HCT116 (cell line): ENCODE measurements around the gene VSTM1. TPM values are rescaled to one million over a fixed set of nuclear protein-coding genes. Genes with fewer than 3 reads are reported as not detected.

ENCODE experiments used
- ATAC-seq: fragments of 200-7000 bp; cut with Tn5 transposase; 2 replicates; pipeline ENCODE4 v1.9.1; 2020; ENCODE audit warnings: mild to moderate bottlenecking, moderate library complexity
- BruUV-seq: library from RNA; stranded (reverse); fragments of 400-500 nt; replicated peaks from 2 replicates; lab custom pipeline; 2021; lab: Mats Ljungman, UMichigan
- CTCF ChIA-PET: fragments of 300-600 bp; sonication (Branson Sonifier 250); formaldehyde crosslinking; loops from one replicate; lab custom pipeline; 2021; ENCODE audit warnings: antibody characterized with exemption; lab: Charles Lee
- POLR2A ChIA-PET: fragments of 300-600, 350-600 bp; sonication (Branson Sonifier 250); formaldehyde crosslinking; loops from one replicate; lab custom pipeline; 2021; ENCODE audit warnings: antibody characterized with exemption; lab: Charles Lee
- RAD21 ChIA-PET, 2 experiments: fragments of 300-600 bp; sonication (Branson Sonifier 250); formaldehyde crosslinking; loops; one replicate each; lab custom pipeline; 2023; ENCODE audit warnings: low total read pairs in 2 of 2; ENCODE audit not compliant: uncharacterized antibody in 2 of 2, unreplicated experiment in 2 of 2, low non-redundant PET in 1 of 2; lab: Charles Lee
- DNase-seq: peaks from one replicate; pipeline ENCODE4 v3.0.0-alpha.2; 2010; ENCODE audit warnings: low read depth, low spot score
- H2AFZ ChIP-seq: fragments of 200-600 bp; shearing (Covaris generic), sonication (generic); 2 replicates; pipeline ENCODE4 v1.6.1; 2017; ENCODE audit warnings: low read depth, mixed run types, mixed read lengths, antibody characterized with exemption, low read length; ENCODE audit not compliant: poor library complexity, severe bottlenecking
- H3K27ac ChIP-seq: 2 replicates; pipeline ENCODE4 v1.5.1; 2012; ENCODE audit warnings: low read depth, low read length
- H3K27me3 ChIP-seq: fragments of 200-600 bp; sonication (generic); 2 replicates; pipeline ENCODE4 v1.6.1; 2016; ENCODE audit warnings: mixed run types, low read length, mixed read lengths; ENCODE audit not compliant: insufficient read depth
- H3K36me3 ChIP-seq, 2 experiments: fragments of 200-500 bp in 1 of 2; fragments of 200-600 bp in 1 of 2; sonication (Bioruptor generic) in 1 of 2; sonication (generic) in 1 of 2; 2 replicates each; pipeline versions ENCODE4 v1.5.1 to v1.6.1; 2014 to 2016; ENCODE audit warnings: low read length in 2 of 2, inconsistent platforms in 1 of 2, mixed read lengths in 1 of 2, mixed run types in 1 of 2; ENCODE audit not compliant: insufficient read depth in 2 of 2, control insufficient read depth in 1 of 2
- H3K4me1 ChIP-seq, 2 experiments: fragments of 200-600 bp in 1 of 2; sonication (generic) in 1 of 2; 2 replicates each; pipeline versions ENCODE4 v1.5.1 to v1.6.1; 2012 to 2017; ENCODE audit warnings: low read length in 2 of 2, inconsistent platforms in 1 of 2, mild to moderate bottlenecking in 1 of 2, mixed read lengths in 1 of 2, mixed run types in 1 of 2, moderate library complexity in 1 of 2; ENCODE audit not compliant: insufficient read depth in 2 of 2, control insufficient read depth in 1 of 2
- H3K4me2 ChIP-seq: fragments of 200-600 bp; sonication (generic); 2 replicates; pipeline ENCODE4 v1.6.1; 2017; ENCODE audit warnings: mixed run types, low read length, mixed read lengths
- H3K4me3 ChIP-seq, 2 experiments: fragments of 200-600 bp in 1 of 2; sonication (generic) in 1 of 2; replicated peaks in 1 of 2; 2 replicates each; pipeline ENCODE4 v1.5.1; 2011 to 2016; ENCODE audit warnings: low read length in 2 of 2, control low read depth in 1 of 2, low read depth in 1 of 2, mild to moderate bottlenecking in 1 of 2, mixed read lengths in 1 of 2, mixed run types in 1 of 2
- H3K79me2 ChIP-seq: fragments of 200-600 bp; sonication (generic); 2 replicates; pipeline ENCODE4 v1.6.1; 2017; ENCODE audit warnings: mild to moderate bottlenecking, mixed run types, low read length, moderate library complexity, mixed read lengths; ENCODE audit not compliant: insufficient read depth
- H3K9ac ChIP-seq: fragments of 200-600 bp; sonication (generic); 2 replicates; pipeline ENCODE4 v1.6.1; 2016; ENCODE audit warnings: low read length, mixed read lengths
- H3K9me2 ChIP-seq: fragments of 200-600 bp; sonication (generic), shearing (Covaris generic); 2 replicates; pipeline ENCODE4 v1.6.1; 2017; ENCODE audit warnings: mixed run types, mild to moderate bottlenecking, moderate library complexity; ENCODE audit not compliant: insufficient read depth
- H3K9me3 ChIP-seq, 2 experiments: fragments of 200-500 bp in 1 of 2; fragments of 200-600 bp in 1 of 2; sonication (Bioruptor generic) in 1 of 2; sonication (generic) in 1 of 2; 2 replicates each; pipeline ENCODE4 v1.6.1; 2014 to 2017; ENCODE audit warnings: low read length in 2 of 2, mixed read lengths in 2 of 2, inconsistent platforms in 1 of 2, low read depth in 1 of 2, mild to moderate bottlenecking in 1 of 2, mixed run types in 1 of 2, moderate library complexity in 1 of 2; ENCODE audit not compliant: control insufficient read depth in 1 of 2, insufficient read depth in 1 of 2
- H4K20me1 ChIP-seq: fragments of 200-600 bp; sonication (generic), shearing (Covaris generic); 2 replicates; pipeline ENCODE4 v1.6.1; 2017; ENCODE audit warnings: mixed run types, mild to moderate bottlenecking, moderate library complexity; ENCODE audit not compliant: insufficient read depth
- CEBPB ChIP-seq: IDR thresholded peaks from 2 replicates; pipeline ENCODE4 v1.6.1; 2012; ENCODE audit warnings: low read depth
- EGR1 ChIP-seq: IDR thresholded peaks from 2 replicates; pipeline ENCODE4 v1.6.1; 2012; ENCODE audit warnings: low read depth
- ELF1 ChIP-seq: IDR thresholded peaks from 2 replicates; pipeline ENCODE4 v1.6.1; 2012; ENCODE audit warnings: low read depth, borderline replicate concordance
- EZH2 ChIP-seq: fragments of 200-600 bp; sonication (generic); IDR thresholded peaks from 2 replicates; pipeline ENCODE4 v1.6.1; 2017; ENCODE audit warnings: antibody characterized with exemption, mixed run types
- EZH2phosphoT487 ChIP-seq: fragments of 200-600 bp; IDR thresholded peaks from 2 replicates; pipeline ENCODE4 v1.6.1; 2018; ENCODE audit warnings: antibody characterized with exemption, borderline replicate concordance
- FOSL1 ChIP-seq: IDR thresholded peaks from 2 replicates; pipeline ENCODE4 v1.6.1; 2012; ENCODE audit warnings: low read depth
- JUND ChIP-seq: IDR thresholded peaks from 2 replicates; pipeline ENCODE4 v1.6.1; 2012
- MAX ChIP-seq: IDR thresholded peaks from 2 replicates; pipeline ENCODE4 v1.6.1; 2012
- POLR2AphosphoS5 ChIP-seq: IDR thresholded peaks from 2 replicates; pipeline ENCODE4 v1.6.1; 2011; ENCODE audit warnings: mild to moderate bottlenecking, low read depth, low read length, moderate library complexity
- RAD21 ChIP-seq: IDR thresholded peaks from 2 replicates; pipeline ENCODE4 v1.6.1; 2012; ENCODE audit warnings: low read depth, mild to moderate bottlenecking
- SIN3A ChIP-seq: IDR thresholded peaks from 2 replicates; pipeline ENCODE4 v1.6.1; 2012; ENCODE audit warnings: low read depth
- SP1 ChIP-seq: IDR thresholded peaks from 2 replicates; pipeline ENCODE4 v1.6.1; 2012; ENCODE audit warnings: low read depth
- SRF ChIP-seq: IDR thresholded peaks from 2 replicates; pipeline ENCODE4 v1.6.1; 2012; ENCODE audit warnings: low read depth
- YY1 ChIP-seq: IDR thresholded peaks from 2 replicates; pipeline ENCODE4 v1.6.1; 2011; ENCODE audit warnings: low read length, low read depth, moderate library complexity, mild to moderate bottlenecking; ENCODE audit not compliant: insufficient replicate concordance; ENCODE audit errors: extremely low read depth
- ZBTB33 ChIP-seq: IDR thresholded peaks from 2 replicates; pipeline ENCODE4 v1.6.1; 2011; ENCODE audit warnings: mild to moderate bottlenecking, low read length, moderate library complexity; ENCODE audit not compliant: insufficient replicate concordance; ENCODE audit errors: extremely low read depth
- ZFX ChIP-seq: fragments of 450-650 bp; IDR thresholded peaks from 2 replicates; pipeline ENCODE4 v1.6.1; 2017
- ZNF274 ChIP-seq: fragments of 200-500 bp; sonication (Bioruptor generic); IDR thresholded peaks from 2 replicates; pipeline ENCODE4 v1.6.1; 2014; ENCODE audit warnings: mild to moderate bottlenecking, low read depth, low read length, inconsistent platforms
- intact Hi-C: fragments of 100-400 bp; cut with micrococcal nuclease; formaldehyde crosslinking; loops from 2 replicates; pipeline ENCODE4 v1.10.0; 2022
- total RNA-seq: library from RNA; stranded (reverse); gene quantifications from one replicate; pipeline ENCODE4 v1.2.1, GENCODE V29; 2021; ENCODE audit not compliant: unreplicated experiment
- TF ChIP-seq, protein P1 (sequence below): IDR thresholded peaks from 2 replicates; pipeline ENCODE4 v1.6.1; 2012; ENCODE audit warnings: low read depth
- TF ChIP-seq, protein P2 (sequence below), 3 experiments: fragments of 200-600 bp in 1 of 3; sonication (generic) in 1 of 3; IDR thresholded peaks in 2 of 3; conservative IDR thresholded peaks in 1 of 3; 2 replicates each; pipeline ENCODE4 v1.5.1; 2012 to 2017; ENCODE audit warnings: low read depth in 2 of 3, low read length in 2 of 3, antibody characterized with exemption in 1 of 3, borderline replicate concordance in 1 of 3, control low read depth in 1 of 3, mild to moderate bottlenecking in 1 of 3, mixed read lengths in 1 of 3, mixed run types in 1 of 3, moderate library complexity in 1 of 3; ENCODE audit not compliant: insufficient read depth in 1 of 3
- TF ChIP-seq, protein P3 (sequence below): IDR thresholded peaks from 2 replicates; pipeline ENCODE4 v1.6.1; 2012

Gene VSTM1
- total RNA-seq, 1 experiment from 2014 or later = not detected

DNA sequence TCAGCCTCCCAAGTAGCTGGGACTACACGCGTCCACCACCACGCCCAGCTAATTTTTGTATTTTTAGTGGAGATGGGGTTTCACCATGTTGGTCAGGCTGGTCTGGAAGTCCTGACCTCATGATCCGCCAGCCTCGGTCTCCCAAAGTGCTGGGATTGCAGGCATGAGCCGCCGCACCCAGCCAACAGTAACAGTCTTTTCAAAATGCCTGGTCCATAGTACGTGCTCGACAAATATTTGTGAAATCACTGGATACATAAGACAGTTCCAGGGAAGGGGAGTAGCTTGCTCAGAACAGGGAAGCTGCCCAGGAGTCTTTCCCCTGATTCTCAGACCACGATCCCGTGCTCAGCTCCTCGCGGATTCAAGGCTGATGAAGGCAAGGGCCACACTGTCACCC, 41.8 kb downstream of the VSTM1 start:
- ChIA-PET POLR2A (no interaction called here), RAD21 (no interaction called here), CTCF (interaction anchor here (1.1 to 2.1 kb wide), 3 partner anchors 74 to 229 kb away, joined by 3 to 7 read pairs (median 3); no protein-coding TSS in a partner anchor)
- Histone ChIP-seq H3K79me2 (no peaks in the 10 kb centered on the region), H2AFZ (no peak overlapping the region), H3K9ac (no peak overlapping the region), H3K4me1 (peaks cover 12 to 25% of the 10 kb centered on the region in 2 experiments), H3K4me2 (no peak overlapping the region), H3K36me3 (no peaks in the 10 kb centered on the region), H4K20me1 (no peaks in the 10 kb centered on the region), H3K27me3 (no peaks in the 10 kb centered on the region), H3K4me3 (no peak overlapping the region), H3K9me2 (no peaks in the 10 kb centered on the region), H3K27ac (no peak overlapping the region), H3K9me3 (no peaks in the 10 kb centered on the region)
- BruUV-seq = no TSS peak
- intact Hi-C loops = loop anchor here (5.0 kb wide), 1 partner anchor 115 kb away; the partner anchor contains the start of gene CACNG7
- DNase-seq = no peak
- TF ChIP-seq RAD21 (no peak), ELF1 (no peak), POLR2AphosphoS5 (no peak), EZH2 (no peak), ZFX (no peak), SRF (no peak), JUND (no peak), CEBPB (no peak), ZBTB33 (no peak), YY1 (no peak), EGR1 (no peak), EZH2phosphoT487 (no peak), SIN3A (no peak), MAX (no peak), ZNF274 (no peak), SP1 (no peak), FOSL1 (no peak)
- TF ChIP-seq, protein P1, sequence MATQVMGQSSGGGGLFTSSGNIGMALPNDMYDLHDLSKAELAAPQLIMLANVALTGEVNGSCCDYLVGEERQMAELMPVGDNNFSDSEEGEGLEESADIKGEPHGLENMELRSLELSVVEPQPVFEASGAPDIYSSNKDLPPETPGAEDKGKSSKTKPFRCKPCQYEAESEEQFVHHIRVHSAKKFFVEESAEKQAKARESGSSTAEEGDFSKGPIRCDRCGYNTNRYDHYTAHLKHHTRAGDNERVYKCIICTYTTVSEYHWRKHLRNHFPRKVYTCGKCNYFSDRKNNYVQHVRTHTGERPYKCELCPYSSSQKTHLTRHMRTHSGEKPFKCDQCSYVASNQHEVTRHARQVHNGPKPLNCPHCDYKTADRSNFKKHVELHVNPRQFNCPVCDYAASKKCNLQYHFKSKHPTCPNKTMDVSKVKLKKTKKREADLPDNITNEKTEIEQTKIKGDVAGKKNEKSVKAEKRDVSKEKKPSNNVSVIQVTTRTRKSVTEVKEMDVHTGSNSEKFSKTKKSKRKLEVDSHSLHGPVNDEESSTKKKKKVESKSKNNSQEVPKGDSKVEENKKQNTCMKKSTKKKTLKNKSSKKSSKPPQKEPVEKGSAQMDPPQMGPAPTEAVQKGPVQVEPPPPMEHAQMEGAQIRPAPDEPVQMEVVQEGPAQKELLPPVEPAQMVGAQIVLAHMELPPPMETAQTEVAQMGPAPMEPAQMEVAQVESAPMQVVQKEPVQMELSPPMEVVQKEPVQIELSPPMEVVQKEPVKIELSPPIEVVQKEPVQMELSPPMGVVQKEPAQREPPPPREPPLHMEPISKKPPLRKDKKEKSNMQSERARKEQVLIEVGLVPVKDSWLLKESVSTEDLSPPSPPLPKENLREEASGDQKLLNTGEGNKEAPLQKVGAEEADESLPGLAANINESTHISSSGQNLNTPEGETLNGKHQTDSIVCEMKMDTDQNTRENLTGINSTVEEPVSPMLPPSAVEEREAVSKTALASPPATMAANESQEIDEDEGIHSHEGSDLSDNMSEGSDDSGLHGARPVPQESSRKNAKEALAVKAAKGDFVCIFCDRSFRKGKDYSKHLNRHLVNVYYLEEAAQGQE = no peak
- TF ChIP-seq, protein P2, sequence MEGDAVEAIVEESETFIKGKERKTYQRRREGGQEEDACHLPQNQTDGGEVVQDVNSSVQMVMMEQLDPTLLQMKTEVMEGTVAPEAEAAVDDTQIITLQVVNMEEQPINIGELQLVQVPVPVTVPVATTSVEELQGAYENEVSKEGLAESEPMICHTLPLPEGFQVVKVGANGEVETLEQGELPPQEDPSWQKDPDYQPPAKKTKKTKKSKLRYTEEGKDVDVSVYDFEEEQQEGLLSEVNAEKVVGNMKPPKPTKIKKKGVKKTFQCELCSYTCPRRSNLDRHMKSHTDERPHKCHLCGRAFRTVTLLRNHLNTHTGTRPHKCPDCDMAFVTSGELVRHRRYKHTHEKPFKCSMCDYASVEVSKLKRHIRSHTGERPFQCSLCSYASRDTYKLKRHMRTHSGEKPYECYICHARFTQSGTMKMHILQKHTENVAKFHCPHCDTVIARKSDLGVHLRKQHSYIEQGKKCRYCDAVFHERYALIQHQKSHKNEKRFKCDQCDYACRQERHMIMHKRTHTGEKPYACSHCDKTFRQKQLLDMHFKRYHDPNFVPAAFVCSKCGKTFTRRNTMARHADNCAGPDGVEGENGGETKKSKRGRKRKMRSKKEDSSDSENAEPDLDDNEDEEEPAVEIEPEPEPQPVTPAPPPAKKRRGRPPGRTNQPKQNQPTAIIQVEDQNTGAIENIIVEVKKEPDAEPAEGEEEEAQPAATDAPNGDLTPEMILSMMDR (IDR thresholded peaks at IDR 0.05 in 2 of 3, conservative IDR thresholded peaks at IDR 0.05 in 1 of 3; ENCODE audit: borderline replicate concordance in 1 of 3, insufficient read depth in 1 of 3, low read depth in 2 of 3, low read length in 2 of 3) = no peak
- TF ChIP-seq, protein P3, sequence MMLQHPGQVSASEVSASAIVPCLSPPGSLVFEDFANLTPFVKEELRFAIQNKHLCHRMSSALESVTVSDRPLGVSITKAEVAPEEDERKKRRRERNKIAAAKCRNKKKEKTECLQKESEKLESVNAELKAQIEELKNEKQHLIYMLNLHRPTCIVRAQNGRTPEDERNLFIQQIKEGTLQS = no peak
- no peak for ATAC-seq
